Left lobe of liver (tissue), 2 donors: ENCODE measurements around the gene S100G. TPM values are rescaled to one million over a fixed set of nuclear protein-coding genes. Genes with fewer than 3 reads are reported as not detected.

ENCODE experiments used
- ATAC-seq: fragments of 200-7000 bp; cut with Tn5 transposase; one replicate; pipeline ENCODE4 v1.9.1; 2020; ENCODE audit warnings: mild to moderate bottlenecking, moderate library complexity
- DNase-seq: peaks from one replicate; pipeline ENCODE4 v3.0.0-alpha.2; 2020; ENCODE audit warnings: low spot score
- total RNA-seq: library from RNA; stranded (reverse); gene quantifications from one replicate; pipeline ENCODE4 v1.2.1, GENCODE V29; 2021
- donor health status: DM: no; HTN: no; CAD: no; lungs with moderate emphysema.
- donor health status: DM: no; HTN: yes; CAD: no.

S100G gene
- total RNA-seq, 1 donor from 2014 or later: not detected

GRCh38 chrX:16646366-16647138 is 3.4 kb upstream of the S100G start:
- DNase-seq (no peak), ATAC-seq (no peak)

GRCh38 chrX:16651391-16652024 is 1.6 kb downstream of the S100G start:
- no peak for DNase-seq
- ATAC-seq: no peak

- DNase-seq (no peak), ATAC-seq (no peak)
These were observed 3.5 kb downstream of the S100G start for GRCh38 chrX:16653424-16653823.

- ATAC-seq (no peak), DNase-seq (no peak)
These were observed 4.1 kb downstream of the S100G start for GRCh38 chrX:16654093-16654492.

GRCh38 chrX:16658284-16658683 is 8.3 kb downstream of the S100G start:
- no peak for DNase-seq
- ATAC-seq: no peak

GRCh38 chrX:16659321-16659720 is 9.4 kb downstream of the S100G start:
- DNase-seq (no peak), ATAC-seq (no peak)

- DNase-seq: no peak
- no peak for ATAC-seq
These were observed 11.5 kb downstream of the S100G start for GRCh38 chrX:16661495-16661894.

GRCh38 chrX:16662402-16662801 is 12.4 kb downstream of the S100G start:
- DNase-seq: no peak
- ATAC-seq: no peak

- DNase-seq (no peak), ATAC-seq (no peak)
These were observed 14.1 kb downstream of the S100G start for GRCh38 chrX:16664074-16664473.

GRCh38 chrX:16664626-16665025 is 14.7 kb downstream of the S100G start:
- no peak for ATAC-seq
- DNase-seq: no peak

- DNase-seq (no peak), ATAC-seq (no peak)
These were observed 15.1 kb downstream of the S100G start for GRCh38 chrX:16665089-16665488.

- ATAC-seq (no peak), DNase-seq (no peak)
These were observed 16.6 kb downstream of the S100G start for GRCh38 chrX:16666541-16666940.

GRCh38 chrX:16671005-16671404 is 21.0 kb downstream of the S100G start:
- ATAC-seq (peak; percentile 48), DNase-seq (no peak)

- DNase-seq (no peak), ATAC-seq (no peak)
These were observed 28.7 kb downstream of the S100G start for GRCh38 chrX:16678689-16679088.

GRCh38 chrX:16683007-16683664 is 33.2 kb downstream of the S100G start:
- DNase-seq: peak; percentile 47
- peak; percentile 96 for ATAC-seq

GRCh38 chrX:16687514-16687913 is 37.6 kb downstream of the S100G start:
- no peak for ATAC-seq
- DNase-seq: no peak

GRCh38 chrX:16695079-16695676 is 45.2 kb downstream of the S100G start:
- peak; percentile 60 for DNase-seq
- peak; percentile 91 for ATAC-seq

- DNase-seq: no peak
- ATAC-seq: no peak
These were observed 47.0 kb downstream of the S100G start for GRCh38 chrX:16696956-16697355.

GRCh38 chrX:16699389-16699788 is 49.4 kb downstream of the S100G start:
- DNase-seq: no peak
- no peak for ATAC-seq

- ATAC-seq: peak; percentile 83
- no peak for DNase-seq
These were observed 50.8 kb downstream of the S100G start for GRCh38 chrX:16700734-16701133.

- ATAC-seq: peak; percentile 66
- DNase-seq: no peak
These were observed 53.0 kb downstream of the S100G start for GRCh38 chrX:16702700-16703599.
